OCI-LY1 (cell line): ENCODE measurements around the gene TTC28.
"Not testable (repeated sequence)": the region's sequence is repeated elsewhere in the genome, so short reads cannot be mapped to it uniquely, and the experiment has no call there.

Experiments
- H2AFZ ChIP-seq: fragments of 200-600 bp; sonication (generic), shearing (Covaris generic); 2 replicates; pipeline ENCODE4 v1.6.0; 2014; ENCODE audit warnings: antibody characterized with exemption, mild to moderate bottlenecking, low read length
- H3F3A ChIP-seq: fragments of 200-600 bp; sonication (generic), shearing (Covaris generic); 2 replicates; pipeline ENCODE4 v1.6.0; 2014; ENCODE audit warnings: mild to moderate bottlenecking, antibody characterized with exemption, low read length, moderate library complexity; ENCODE audit not compliant: insufficient read depth
- H3K27ac ChIP-seq: fragments of 200-600 bp; sonication (generic); 2 replicates; pipeline ENCODE4 v1.5.1; 2014; ENCODE audit warnings: low read length, mixed run types, mild to moderate bottlenecking, low read depth; ENCODE audit not compliant: poor library complexity, severe bottlenecking
- H3K27me3 ChIP-seq: fragments of 200-600 bp; sonication (generic); 2 replicates; pipeline ENCODE4 v1.6.0; 2014; ENCODE audit warnings: antibody characterized with exemption, mild to moderate bottlenecking, low read length, moderate library complexity; ENCODE audit not compliant: insufficient read depth
- H3K36me3 ChIP-seq: fragments of 200-600 bp; sonication (generic); 2 replicates; pipeline ENCODE4 v1.6.1; 2014; ENCODE audit warnings: mild to moderate bottlenecking, antibody characterized with exemption, low read length, moderate library complexity, mixed read lengths; ENCODE audit not compliant: insufficient read depth
- H3K4me1 ChIP-seq: fragments of 200-600 bp; sonication (generic); 2 replicates; pipeline ENCODE4 v1.5.1; 2014; ENCODE audit warnings: mild to moderate bottlenecking, low read length, moderate library complexity; ENCODE audit not compliant: insufficient read depth, severe bottlenecking
- H3K4me2 ChIP-seq: fragments of 200-600 bp; sonication (generic), shearing (Covaris generic); 2 replicates; pipeline ENCODE4 v1.6.1; 2014; ENCODE audit warnings: low read length
- H3K4me3 ChIP-seq: fragments of 200-600 bp; sonication (generic); 2 replicates; pipeline ENCODE4 v1.5.1; 2014; ENCODE audit warnings: low read length, low read depth, mild to moderate bottlenecking, mixed read lengths; ENCODE audit not compliant: poor library complexity, severe bottlenecking
- H3K79me2 ChIP-seq: fragments of 200-600 bp; shearing (Covaris generic); 2 replicates; pipeline ENCODE4 v1.6.1; 2016; ENCODE audit warnings: mixed run types, low read length, mixed read lengths; ENCODE audit not compliant: insufficient read depth
- H3K9ac ChIP-seq: fragments of 200-600 bp; sonication (generic), shearing (Covaris generic); 2 replicates; pipeline ENCODE4 v1.6.1; 2014; ENCODE audit warnings: mild to moderate bottlenecking, low read length, mixed read lengths
- H3K9me2 ChIP-seq: fragments of 200-600 bp; sonication (generic), shearing (Covaris generic); 2 replicates; pipeline ENCODE4 v1.6.1; 2014; ENCODE audit warnings: low read depth, mild to moderate bottlenecking, low read length, mixed read lengths
- H3K9me3 ChIP-seq: fragments of 200-600 bp; shearing (Covaris generic); 2 replicates; pipeline ENCODE4 v1.6.1; 2014; ENCODE audit warnings: low read length, mixed read lengths
- H4K20me1 ChIP-seq: fragments of 200-600 bp; sonication (generic), shearing (Covaris generic); 2 replicates; pipeline ENCODE4 v1.6.0; 2016; ENCODE audit warnings: mild to moderate bottlenecking, low read length; ENCODE audit not compliant: insufficient read depth
- EZH2 ChIP-seq: fragments of 200-600 bp; sonication (generic), shearing (Covaris generic); IDR thresholded peaks from 2 replicates; pipeline ENCODE4 v1.8.0; 2017; ENCODE audit warnings: borderline replicate concordance, mixed run types, mild to moderate bottlenecking, antibody characterized with exemption, low read length, moderate library complexity, mixed read lengths
- TF ChIP-seq, protein P1 (sequence below): fragments of 200-600 bp; sonication (generic), shearing (Covaris generic); IDR thresholded peaks from 2 replicates; pipeline ENCODE4 v1.5.1; 2017; ENCODE audit warnings: mild to moderate bottlenecking, antibody characterized with exemption, low read length, moderate library complexity, mixed read lengths

Gene TTC28

DNA sequence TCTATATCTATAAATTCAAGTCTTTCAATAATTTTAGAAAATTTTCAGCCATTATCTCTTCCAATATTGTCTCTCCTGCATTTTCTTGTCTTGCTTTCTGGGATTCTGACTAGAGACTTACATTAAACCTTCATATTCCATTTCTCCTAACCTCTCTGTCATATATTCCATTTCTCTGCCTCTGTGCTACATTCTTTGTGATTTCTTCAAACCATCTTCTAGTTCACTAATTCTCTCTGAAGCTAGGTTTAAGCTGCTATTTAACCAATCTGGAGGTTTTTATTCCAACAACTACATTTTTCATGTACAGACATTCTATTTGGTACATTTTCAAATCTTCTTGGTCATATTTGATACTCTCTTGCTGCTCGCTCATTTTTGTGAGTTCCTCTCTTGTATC is 122.5 kb downstream of the TTC28 start:
- Histone ChIP-seq H3K4me3 (no peak overlapping the region), H3K27me3 (no peaks in the 10 kb centered on the region), H3F3A (no peaks in the 10 kb centered on the region), H3K9me3 (no peaks in the 10 kb centered on the region), H3K9ac (no peak overlapping the region), H3K9me2 (no peaks in the 10 kb centered on the region), H3K27ac (no peak overlapping the region), H4K20me1 (no peaks in the 10 kb centered on the region), H3K4me2 (no peak overlapping the region), H2AFZ (no peak overlapping the region), H3K79me2 (no peaks in the 10 kb centered on the region), H3K4me1 (no peaks in the 10 kb centered on the region), H3K36me3 (no peaks in the 10 kb centered on the region)
- TF ChIP-seq, protein P1, sequence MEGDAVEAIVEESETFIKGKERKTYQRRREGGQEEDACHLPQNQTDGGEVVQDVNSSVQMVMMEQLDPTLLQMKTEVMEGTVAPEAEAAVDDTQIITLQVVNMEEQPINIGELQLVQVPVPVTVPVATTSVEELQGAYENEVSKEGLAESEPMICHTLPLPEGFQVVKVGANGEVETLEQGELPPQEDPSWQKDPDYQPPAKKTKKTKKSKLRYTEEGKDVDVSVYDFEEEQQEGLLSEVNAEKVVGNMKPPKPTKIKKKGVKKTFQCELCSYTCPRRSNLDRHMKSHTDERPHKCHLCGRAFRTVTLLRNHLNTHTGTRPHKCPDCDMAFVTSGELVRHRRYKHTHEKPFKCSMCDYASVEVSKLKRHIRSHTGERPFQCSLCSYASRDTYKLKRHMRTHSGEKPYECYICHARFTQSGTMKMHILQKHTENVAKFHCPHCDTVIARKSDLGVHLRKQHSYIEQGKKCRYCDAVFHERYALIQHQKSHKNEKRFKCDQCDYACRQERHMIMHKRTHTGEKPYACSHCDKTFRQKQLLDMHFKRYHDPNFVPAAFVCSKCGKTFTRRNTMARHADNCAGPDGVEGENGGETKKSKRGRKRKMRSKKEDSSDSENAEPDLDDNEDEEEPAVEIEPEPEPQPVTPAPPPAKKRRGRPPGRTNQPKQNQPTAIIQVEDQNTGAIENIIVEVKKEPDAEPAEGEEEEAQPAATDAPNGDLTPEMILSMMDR = no peak
- no peak for TF ChIP-seq EZH2

DNA sequence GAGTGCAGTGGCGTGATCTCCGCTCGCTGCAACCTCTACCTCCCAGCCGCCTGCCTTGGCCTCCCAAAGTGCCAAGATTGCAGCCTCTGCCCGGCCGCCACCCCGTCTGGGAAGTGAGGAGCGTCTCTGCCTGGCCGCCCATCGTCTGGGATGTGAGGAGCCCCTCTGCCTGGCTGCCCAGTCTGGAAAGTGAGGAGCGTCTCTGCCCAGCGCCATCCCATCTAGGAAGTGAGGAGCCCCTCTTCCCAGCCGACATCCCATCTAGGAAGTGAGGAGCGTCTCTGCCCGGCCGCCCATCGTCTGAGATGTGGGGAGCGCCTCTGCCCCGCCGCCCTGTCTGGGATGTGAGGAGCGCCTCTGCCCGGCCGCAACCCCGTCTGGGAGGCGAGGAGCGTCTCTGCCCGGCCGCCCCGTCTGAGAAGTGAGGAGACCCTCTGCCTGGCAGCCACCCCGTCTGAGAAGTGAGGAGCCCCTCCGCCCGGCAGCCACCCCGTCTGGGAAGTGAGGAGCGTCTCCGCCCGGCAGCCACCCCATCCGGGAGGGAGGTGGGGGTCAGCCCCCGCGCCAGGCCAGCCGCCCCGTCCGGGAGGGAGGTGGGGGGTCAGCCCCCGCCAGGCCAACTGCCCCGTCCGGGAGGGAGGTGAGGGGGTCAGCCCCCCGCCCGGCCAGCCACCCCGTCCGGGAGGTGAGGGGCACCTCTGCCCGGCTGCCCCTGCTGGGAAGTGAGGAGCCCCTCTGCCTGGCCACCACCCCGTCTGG is 126.4 kb downstream of the TTC28 start:
- not testable (repeated sequence) for H3K9ac ChIP-seq, H3K27ac ChIP-seq, H3K9me3 ChIP-seq, H4K20me1 ChIP-seq, H3F3A ChIP-seq, H3K4me3 ChIP-seq, H2AFZ ChIP-seq, H3K4me2 ChIP-seq, H3K4me1 ChIP-seq, H3K79me2 ChIP-seq, H3K36me3 ChIP-seq, H3K27me3 ChIP-seq, H3K9me2 ChIP-seq

GRCh38 chr22:28548406-28548805 is 131.2 kb downstream of the TTC28 start:
- Histone ChIP-seq H3K9ac (no peak overlapping the region), H3K4me3 (no peak overlapping the region), H3K4me1 (no peaks in the 10 kb centered on the region), H2AFZ (no peak overlapping the region), H3K9me2 (no peaks in the 10 kb centered on the region), H3K36me3 (no peaks in the 10 kb centered on the region), H3K27me3 (no peaks in the 10 kb centered on the region), H3K79me2 (no peaks in the 10 kb centered on the region), H3F3A (no peaks in the 10 kb centered on the region), H3K27ac (no peak overlapping the region), H3K9me3 (no peaks in the 10 kb centered on the region), H4K20me1 (no peaks in the 10 kb centered on the region), H3K4me2 (no peak overlapping the region)
- no peak for TF ChIP-seq EZH2
- TF ChIP-seq, protein P1 = no peak
